Psoas muscle (tissue), 8 donors: ENCODE data around the gene IFIT1B. TPM values are rescaled to one million over a fixed set of nuclear protein-coding genes. Genes with fewer than 3 reads are reported as not detected.

ENCODE experiments used
- ATAC-seq, 4 donors: fragments of 200-7000 bp; cut with Tn5 transposase; one replicate each; pipeline ENCODE4 v1.9.1; 2020; ENCODE audit warnings: moderate library complexity in 3 of 4, mild to moderate bottlenecking in 2 of 4
- DNase-seq, 2 donors: peaks; one replicate each; pipeline ENCODE4 v3.0.0-alpha.2; 2020
- H3K27ac ChIP-seq: fragments of 200-600 bp; one replicate; pipeline ENCODE4 v1.8.0; 2022
- H3K27me3 ChIP-seq, 3 donors: fragments of 200-600 bp in 1 of 3; one replicate each; pipeline versions ENCODE4 v1.6.1 to v1.8.0; 2013 to 2022; ENCODE audit warnings: low read length in 2 of 3, mild to moderate bottlenecking in 2 of 3, moderate library complexity in 1 of 3; ENCODE audit not compliant: insufficient read depth in 3 of 3
- H3K36me3 ChIP-seq, 2 donors: fragments of 200-600 bp in 1 of 2; one replicate each; pipeline versions ENCODE4 v1.6.1 to v1.8.0; 2013 to 2022; ENCODE audit warnings: low read depth in 1 of 2, mild to moderate bottlenecking in 1 of 2, moderate library complexity in 1 of 2; ENCODE audit not compliant: insufficient read depth in 1 of 2
- H3K4me1 ChIP-seq: fragments of 200-600 bp; one replicate; pipeline ENCODE4 v1.8.0; 2022
- H3K4me3 ChIP-seq: fragments of 200-600 bp; one replicate; pipeline ENCODE4 v1.8.0; 2022; ENCODE audit warnings: mild to moderate bottlenecking
- H3K9me3 ChIP-seq: fragments of 200-600 bp; one replicate; pipeline ENCODE4 v1.8.0; 2022
- CTCF ChIP-seq: fragments of 200-600 bp; IDR thresholded peaks from one replicate; pipeline ENCODE4 v1.8.0; 2022; ENCODE audit warnings: antibody characterized with exemption
- WGBS, 3 donors: extraction: QIAGEN DNeasy Blood & Tissue Kit; methylation state at CpG; one replicate each; pipeline versions ENCODE4 v1.1.6 to v1.1.7; 2013; 5-methylcytosine and 5-hydroxymethylcytosine counted together
- intact Hi-C, 2 donors: fragments of 100-400 bp; cut with DNase I; formaldehyde crosslinking; loops; one replicate each; pipeline versions ENCODE4 v1.11.0 to v1.14.2; 2022
- polyA plus RNA-seq, 3 donors: library from polyadenylated mRNA; stranded (reverse); fragments of 200-250 nt; gene quantifications; one replicate each; pipeline ENCODE4 v1.2.3, GENCODE V29; 2013
- total RNA-seq, 4 donors: library from RNA; stranded (reverse); fragmentation: NEBNext Ultra II Directional in 2 of 4; extraction: Animal tissue kit (Norgen Biotek cat#: 25700) in 2 of 4; gene quantifications; one replicate each; pipeline versions ENCODE4 v1.2.1 to v1.2.4, GENCODE V29; 2021 to 2023
- donor health status: healthy with polysubstance abuse.
- donor health status: DM: no; HTN: no; CAD: no; lungs with moderate emphysema.
- donor health status: Bipolar disorder and iron deficiency.
- donor health status: healthy.
- donor health status: DM: yes; HTN: yes; CAD: no.
- donor health status: DM: no; HTN: no; CAD: no.
- donor health status: DM: no; HTN: no; CAD: no.
- donor health status: DM: yes; HTN: yes; CAD: no.

IFIT1B gene
- total and polyA plus RNA-seq, 7 donors = 1.4 TPM; not detected in 6

- 86 to 87% (median 86%) methylated on average over 4 of the region's 4 CpGs for WGBS, 3 donors
- Histone ChIP-seq H3K36me3 (no peaks in the 10 kb centered on the region), H3K4me3 (no peak overlapping the region), H3K4me1 (peaks cover 28% of the 10 kb centered on the region), H3K27ac (no peak overlapping the region), H3K27me3 (no peaks in the 10 kb centered on the region), H3K9me3 (no peaks in the 10 kb centered on the region)
- TF ChIP-seq CTCF = no peak
- DNase-seq (no peak), ATAC-seq (peak in 3 of 4 donors; percentile 57 to 67 (median 60))
- intact Hi-C loops = loop anchor here in 1 of 2 donors (2.0 to 10.0 kb wide), 2 partner anchors 139 to 277 kb away; partner anchors contain the start of gene KIF20B
Observed at GRCh38 chr10:89427629-89428028, 49.8 kb downstream of the IFIT1B start.

GRCh38 chr10:89428877-89429276, 51.0 kb downstream of the IFIT1B start:
- H3K4me1 ChIP-seq = peaks cover 28% of the 10 kb centered on the region
- ATAC-seq (peak in 3 of 4 donors; percentile 64 to 81 (median 76)), DNase-seq (no peak)
- H3K36me3 ChIP-seq = no peaks in the 10 kb centered on the region
- H3K27me3 ChIP-seq = no peaks in the 10 kb centered on the region
- H3K27ac ChIP-seq = no peak overlapping the region
- no peaks in the 10 kb centered on the region for H3K9me3 ChIP-seq
- 11 to 28% (median 17%) methylated on average over 1 of the region's 1 CpG for WGBS, 3 donors
- no peak for TF ChIP-seq CTCF
- H3K4me3 ChIP-seq = no peak overlapping the region
- intact Hi-C loops = loop anchor here in 1 of 2 donors (10.0 kb wide), 1 partner anchor 276 kb away; the partner anchor contains the start of gene KIF20B

GRCh38 chr10:89431977-89432376, 54.1 kb downstream of the IFIT1B start:
- Histone ChIP-seq H3K27ac (no peak overlapping the region), H3K36me3 (no peaks in the 10 kb centered on the region), H3K27me3 (no peaks in the 10 kb centered on the region), H3K4me1 (peaks cover 22% of the 10 kb centered on the region), H3K4me3 (no peak overlapping the region), H3K9me3 (no peaks in the 10 kb centered on the region)
- TF ChIP-seq CTCF = no peak
- ATAC-seq (peak in 1 of 4 donors; percentile 52), DNase-seq (no peak)
- 15 to 26% (median 16%) methylated on average over 3 of the region's 3 CpGs for WGBS, 3 donors
- intact Hi-C loops = no loop called here

Other genes starting within 250 kb of the IFIT1B start
- 1 to 10 TPM in 1 of 4 donors, under 1 TPM in 1, not detected in 2; 0.13 to 1.1 TPM for gene CH25H, start 170.7 kb upstream of the IFIT1B start, total RNA-seq
- gene CH25H, start 170.7 kb upstream of the IFIT1B start, polyA plus RNA-seq = under 1 TPM; 0.05 to 0.35 (median 0.25) TPM
- 10 to 100 TPM in 3 of 4 donors, 1 to 10 TPM in 1; 7.7 to 14.2 (median 12.3) TPM for gene LIPA, start 126.3 kb upstream of the IFIT1B start, total RNA-seq
- 10 to 100 TPM in 1 of 3 donors, 1 to 10 TPM in 2; 7.6 to 10.3 (median 8.2) TPM for gene LIPA, start 126.3 kb upstream of the IFIT1B start, polyA plus RNA-seq
- 1 to 10 TPM; 1.2 to 4.2 (median 1.6) TPM for gene IFIT2, start 76.0 kb upstream of the IFIT1B start, total RNA-seq
- gene IFIT2, start 76.0 kb upstream of the IFIT1B start, polyA plus RNA-seq = 1 to 10 TPM; 1.2 to 1.4 (median 1.3) TPM
- 1 to 10 TPM; 2.7 to 7.1 (median 5.5) TPM for gene IFIT3, start 50.1 kb upstream of the IFIT1B start, total RNA-seq
- 1 to 10 TPM; 2.0 to 4.6 (median 2.6) TPM for gene IFIT3, start 50.1 kb upstream of the IFIT1B start, polyA plus RNA-seq
- 10 to 100 TPM in 1 of 4 donors, 1 to 10 TPM in 3; 1.6 to 22.5 (median 4.3) TPM for gene IFIT1, start 14.6 kb downstream of the IFIT1B start, total RNA-seq
- gene IFIT1, start 14.6 kb downstream of the IFIT1B start, polyA plus RNA-seq = 1 to 10 TPM; 1.8 to 4.2 (median 2.7) TPM
- gene IFIT5, start 36.5 kb downstream of the IFIT1B start, total RNA-seq = 1 to 10 TPM; 2.8 to 6.9 (median 3.9) TPM
- gene IFIT5, start 36.5 kb downstream of the IFIT1B start, polyA plus RNA-seq = 1 to 10 TPM; 2.0 to 5.2 (median 2.5) TPM
- gene SLC16A12, start 157.5 kb downstream of the IFIT1B start, total RNA-seq = 1 to 10 TPM in 3 of 4 donors, under 1 TPM in 1; 0.98 to 1.9 (median 1.2) TPM
- 1 to 10 TPM in 2 of 3 donors, under 1 TPM in 1; 0.74 to 1.2 (median 1.1) TPM for gene SLC16A12, start 157.5 kb downstream of the IFIT1B start, polyA plus RNA-seq